Aorta (tissue), 5 donors: ENCODE data around the gene KIF27. TPM values are rescaled to one million over a fixed set of nuclear protein-coding genes. Genes with fewer than 3 reads are reported as not detected.

Experiments used
- ATAC-seq: fragments of 200-7000 bp; cut with Tn5 transposase; one replicate; pipeline ENCODE4 v1.9.1; 2022; ENCODE audit warnings: moderate library complexity; ENCODE audit not compliant: low FRiP score
- DNase-seq, 2 donors: peaks; one replicate each; pipeline ENCODE4 v3.0.0-alpha.2; 2020
- H3K27ac ChIP-seq, 2 donors: one replicate each; pipeline ENCODE4 v1.5.1; 2013; ENCODE audit warnings: low read length in 2 of 2, mild to moderate bottlenecking in 2 of 2, moderate library complexity in 2 of 2, control low read depth in 1 of 2, inconsistent platforms in 1 of 2, low read depth in 1 of 2
- H3K27me3 ChIP-seq, 2 donors: one replicate each; pipeline ENCODE4 v1.6.1; 2013; ENCODE audit warnings: control low read depth in 1 of 2, low read length in 1 of 2, mild to moderate bottlenecking in 1 of 2, moderate library complexity in 1 of 2; ENCODE audit not compliant: insufficient read depth in 2 of 2, control insufficient read depth in 1 of 2
- H3K36me3 ChIP-seq, 2 donors: one replicate each; pipeline ENCODE4 v1.6.1; 2013; ENCODE audit warnings: control low read depth in 1 of 2, low read length in 1 of 2, mild to moderate bottlenecking in 1 of 2; ENCODE audit not compliant: insufficient read depth in 2 of 2, control insufficient read depth in 1 of 2
- H3K4me1 ChIP-seq, 2 donors: one replicate each; pipeline ENCODE4 v1.6.1; 2013; ENCODE audit warnings: low read length in 2 of 2, control low read depth in 1 of 2, mild to moderate bottlenecking in 1 of 2, moderate library complexity in 1 of 2; ENCODE audit not compliant: insufficient read depth in 2 of 2, control insufficient read depth in 1 of 2
- H3K4me3 ChIP-seq, 2 donors: one replicate each; pipeline ENCODE4 v1.5.1; 2013; ENCODE audit warnings: low read length in 2 of 2, control low read depth in 1 of 2, mild to moderate bottlenecking in 1 of 2
- H3K9me3 ChIP-seq: one replicate; pipeline ENCODE4 v1.6.1; 2013; ENCODE audit warnings: mild to moderate bottlenecking, low read length; ENCODE audit not compliant: control insufficient read depth
- WGBS, 2 donors: extraction: QIAGEN DNeasy Blood & Tissue Kit; methylation state at CpG; one replicate each; pipeline ENCODE4 v1.1.7; 2013; 5-methylcytosine and 5-hydroxymethylcytosine counted together
- intact Hi-C, 2 donors: fragments of 100-400 bp; cut with DNase I; formaldehyde crosslinking; loops; one replicate each; pipeline versions ENCODE4 v1.14.2 to v1.15.0; 2022
- long read RNA-seq, 2 donors: library from polyadenylated mRNA; unstranded; transcript quantifications; one replicate each; pipeline ENCODE4 v2.0.0, GENCODE V29; 2020 to 2021
- polyA plus RNA-seq, 2 donors: library from polyadenylated mRNA; stranded (reverse); fragments of 200-250 nt; gene quantifications; one replicate each; pipeline ENCODE4 v1.2.3, GENCODE V29; 2013
- total RNA-seq, 2 donors: library from RNA; stranded (reverse); fragmentation: NEBNext Ultra II Directional; extraction: Animal tissue kit (Norgen Biotek cat#: 25700); gene quantifications; one replicate each; pipeline ENCODE4 v1.2.1, GENCODE V29; 2021
- donor health status: healthy with polysubstance abuse.
- donor health status: Bipolar disorder and iron deficiency.
- donor health status: DM: no; HTN: no; CAD: no.
- donor health status: DM: no; HTN: no; CAD: no.
- donor health status: DM: yes; HTN: yes; CAD: no.

KIF27 gene
- total RNA-seq: 1 to 10 TPM; 6.8 to 8.0 TPM
- polyA plus RNA-seq: 1 to 10 TPM in 1 of 2 donors, under 1 TPM in 1; 0.25 to 1.9 TPM
- long read RNA-seq, donor 1, partial matches to known transcripts: 10 of 14 reads
- long read RNA-seq, donor 1, other reads (novel, unspliced or antisense): 4 of 14 reads
- long read RNA-seq, donor 2, partial matches to known transcripts: 2 of 5 reads
- long read RNA-seq, donor 2, other reads (novel, unspliced or antisense): 3 of 5 reads

- Histone ChIP-seq H3K27me3 (no peaks in the 10 kb centered on the region), H3K9me3 (no peaks in the 10 kb centered on the region), H3K27ac (peak within 1 kb of the TSS; percentile 43 to 70), H3K4me1 (no peaks in the 10 kb centered on the region), H3K4me3 (peak within 1 kb of the TSS; percentile 85 to 87), H3K36me3 (no peaks in the 10 kb centered on the region)
- WGBS, 2 donors: 1% methylated on average over 65 to 92 of the region's 92 CpGs
- ATAC-seq: peak; percentile 99
- DNase-seq: peak; percentile 100
- intact Hi-C loops: loop anchor here in 1 of 2 donors (5.0 kb wide), 2 partner anchors 61 to 214 kb away; partner anchors contain the start of genes HNRNPK, RMI1 and UBQLN1
These were observed at the start of gene KIF27 for GRCh38 chr9:83920927-83921707. TSS of gene KIF27 (minus strand) at chr9:83921432. CDS start at chr9:83915591, 5,841 bp downstream.

GRCh38 chr9:83969602-83970001 lies 48.4 kb upstream of the KIF27 start:
- Histone ChIP-seq H3K36me3 (peaks cover 3 to 17% of the 10 kb centered on the region in 2 donors), H3K27ac (no peak overlapping the region), H3K4me3 (no peak overlapping the region), H3K27me3 (no peaks in the 10 kb centered on the region), H3K4me1 (no peaks in the 10 kb centered on the region), H3K9me3 (no peaks in the 10 kb centered on the region)
- DNase-seq (no peak), ATAC-seq (no peak)
- intact Hi-C loops: no loop called here
- WGBS, 2 donors: 49 to 53% methylated on average over 3 of the region's 3 CpGs

GRCh38 chr9:83967073-83967472 lies 45.8 kb upstream of the KIF27 start:
- no peaks in the 10 kb centered on the region for H3K27me3 ChIP-seq
- no peaks in the 10 kb centered on the region for H3K9me3 ChIP-seq
- H3K27ac ChIP-seq: no peak overlapping the region
- 42 to 65% methylated on average over 1 of the region's 1 CpG for WGBS, 2 donors
- H3K4me3 ChIP-seq: no peak overlapping the region
- peaks cover 0 to 7% of the 10 kb centered on the region in 2 donors for H3K36me3 ChIP-seq
- DNase-seq: no peak
- H3K4me1 ChIP-seq: no peaks in the 10 kb centered on the region
- intact Hi-C loops: no loop called here
- no peak for ATAC-seq

GRCh38 chr9:83966209-83966582 lies 45.0 kb upstream of the KIF27 start:
- no peak for ATAC-seq

GRCh38 chr9:83965350-83966208 lies 44.3 kb upstream of the KIF27 start:
- Histone ChIP-seq H3K27me3 (no peaks in the 10 kb centered on the region), H3K27ac (no peak overlapping the region), H3K9me3 (no peaks in the 10 kb centered on the region), H3K4me3 (no peak overlapping the region), H3K4me1 (no peaks in the 10 kb centered on the region), H3K36me3 (no peaks in the 10 kb centered on the region)
- 33 to 42% methylated on average over 11 of the region's 11 CpGs for WGBS, 2 donors
- ATAC-seq (peak; percentile 38), DNase-seq (no peak)
- intact Hi-C loops: no loop called here

More at GRCh38 chr9:83966209-83966582, 45.0 kb upstream of the KIF27 start:
- no peak for DNase-seq
- no peak overlapping the region for H3K27ac ChIP-seq
- no peaks in the 10 kb centered on the region for H3K36me3 ChIP-seq
- H3K4me1 ChIP-seq: no peaks in the 10 kb centered on the region
- no peak overlapping the region for H3K4me3 ChIP-seq
- intact Hi-C loops: no loop called here
- 79 to 80% methylated on average over 8 of the region's 8 CpGs for WGBS, 2 donors
- H3K27me3 ChIP-seq: no peaks in the 10 kb centered on the region
- H3K9me3 ChIP-seq: no peaks in the 10 kb centered on the region

GRCh38 chr9:83964973-83965349 lies 43.7 kb upstream of the KIF27 start:
- intact Hi-C loops: no loop called here
- ATAC-seq (peak; percentile 28), DNase-seq (no peak)
- H3K4me3 ChIP-seq: no peak overlapping the region
- H3K27ac ChIP-seq: no peak overlapping the region
- H3K9me3 ChIP-seq: no peaks in the 10 kb centered on the region
- H3K27me3 ChIP-seq: no peaks in the 10 kb centered on the region
- no peaks in the 10 kb centered on the region for H3K4me1 ChIP-seq
- no peaks in the 10 kb centered on the region for H3K36me3 ChIP-seq
- 42 to 43% methylated on average over 2 of the region's 2 CpGs for WGBS, 2 donors

GRCh38 chr9:83962165-83962564 lies 40.9 kb upstream of the KIF27 start:
- Histone ChIP-seq H3K4me1 (no peaks in the 10 kb centered on the region), H3K27ac (no peak overlapping the region), H3K27me3 (no peaks in the 10 kb centered on the region), H3K9me3 (no peaks in the 10 kb centered on the region), H3K4me3 (no peak overlapping the region), H3K36me3 (no peaks in the 10 kb centered on the region)
- ATAC-seq (no peak), DNase-seq (no peak)
- 50 to 51% methylated on average over 3 of the region's 3 CpGs for WGBS, 2 donors
- intact Hi-C loops: no loop called here

- no peak overlapping the region for H3K4me3 ChIP-seq
- intact Hi-C loops: no loop called here
- H3K27me3 ChIP-seq: no peaks in the 10 kb centered on the region
- H3K9me3 ChIP-seq: no peaks in the 10 kb centered on the region
- DNase-seq (no peak), ATAC-seq (no peak)
- no peak overlapping the region for H3K27ac ChIP-seq
- WGBS, 2 donors: 90 to 95% methylated on average over 5 of the region's 5 CpGs
- no peaks in the 10 kb centered on the region for H3K4me1 ChIP-seq
- no peaks in the 10 kb centered on the region for H3K36me3 ChIP-seq
These were observed 39.8 kb upstream of the KIF27 start for GRCh38 chr9:83960991-83961390.
